GM21526 (cell line): ENCODE measurements around the gene RTN4RL1.

Source experiments
- ATAC-seq: cut with Tn5 transposase; IDR thresholded peaks from one replicate; pipeline ENCODE4 v1.9.1; 2021; ENCODE audit warnings: moderate library complexity; ENCODE audit not compliant: unreplicated experiment, low FRiP score

The RTN4RL1 gene

GRCh38 chr17:2059547-2060384, 34.6 kb upstream of the RTN4RL1 start:
- ATAC-seq: no peak

GRCh38 chr17:2058586-2059546, 33.7 kb upstream of the RTN4RL1 start:
- no peak for ATAC-seq

DNA sequence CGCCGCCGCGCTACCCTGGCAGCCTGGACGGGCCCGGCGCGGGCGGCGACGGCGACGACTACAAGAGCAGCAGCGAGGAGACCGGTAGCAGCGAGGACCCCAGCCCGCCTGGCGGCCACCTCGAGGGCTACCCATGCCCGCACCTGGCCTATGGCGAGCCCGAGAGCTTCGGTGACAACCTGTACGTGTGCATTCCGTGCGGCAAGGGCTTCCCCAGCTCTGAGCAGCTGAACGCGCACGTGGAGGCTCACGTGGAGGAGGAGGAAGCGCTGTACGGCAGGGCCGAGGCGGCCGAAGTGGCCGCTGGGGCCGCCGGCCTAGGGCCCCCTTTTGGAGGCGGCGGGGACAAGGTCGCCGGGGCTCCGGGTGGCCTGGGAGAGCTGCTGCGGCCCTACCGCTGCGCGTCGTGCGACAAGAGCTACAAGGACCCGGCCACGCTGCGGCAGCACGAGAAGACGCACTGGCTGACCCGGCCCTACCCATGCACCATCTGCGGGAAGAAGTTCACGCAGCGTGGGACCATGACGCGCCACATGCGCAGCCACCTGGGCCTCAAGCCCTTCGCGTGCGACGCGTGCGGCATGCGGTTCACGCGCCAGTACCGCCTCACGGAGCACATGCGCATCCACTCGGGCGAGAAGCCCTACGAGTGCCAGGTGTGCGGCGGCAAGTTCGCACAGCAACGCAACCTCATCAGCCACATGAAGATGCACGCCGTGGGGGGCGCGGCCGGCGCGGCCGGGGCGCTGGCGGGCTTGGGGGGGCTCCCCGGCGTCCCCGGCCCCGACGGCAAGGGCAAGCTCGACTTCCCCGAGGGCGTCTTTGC, 32.8 kb upstream of the RTN4RL1 start:
- no peak for ATAC-seq

- ATAC-seq: no peak
Observed at GRCh38 chr17:2057175-2057759, 32.1 kb upstream of the RTN4RL1 start.

DNA sequence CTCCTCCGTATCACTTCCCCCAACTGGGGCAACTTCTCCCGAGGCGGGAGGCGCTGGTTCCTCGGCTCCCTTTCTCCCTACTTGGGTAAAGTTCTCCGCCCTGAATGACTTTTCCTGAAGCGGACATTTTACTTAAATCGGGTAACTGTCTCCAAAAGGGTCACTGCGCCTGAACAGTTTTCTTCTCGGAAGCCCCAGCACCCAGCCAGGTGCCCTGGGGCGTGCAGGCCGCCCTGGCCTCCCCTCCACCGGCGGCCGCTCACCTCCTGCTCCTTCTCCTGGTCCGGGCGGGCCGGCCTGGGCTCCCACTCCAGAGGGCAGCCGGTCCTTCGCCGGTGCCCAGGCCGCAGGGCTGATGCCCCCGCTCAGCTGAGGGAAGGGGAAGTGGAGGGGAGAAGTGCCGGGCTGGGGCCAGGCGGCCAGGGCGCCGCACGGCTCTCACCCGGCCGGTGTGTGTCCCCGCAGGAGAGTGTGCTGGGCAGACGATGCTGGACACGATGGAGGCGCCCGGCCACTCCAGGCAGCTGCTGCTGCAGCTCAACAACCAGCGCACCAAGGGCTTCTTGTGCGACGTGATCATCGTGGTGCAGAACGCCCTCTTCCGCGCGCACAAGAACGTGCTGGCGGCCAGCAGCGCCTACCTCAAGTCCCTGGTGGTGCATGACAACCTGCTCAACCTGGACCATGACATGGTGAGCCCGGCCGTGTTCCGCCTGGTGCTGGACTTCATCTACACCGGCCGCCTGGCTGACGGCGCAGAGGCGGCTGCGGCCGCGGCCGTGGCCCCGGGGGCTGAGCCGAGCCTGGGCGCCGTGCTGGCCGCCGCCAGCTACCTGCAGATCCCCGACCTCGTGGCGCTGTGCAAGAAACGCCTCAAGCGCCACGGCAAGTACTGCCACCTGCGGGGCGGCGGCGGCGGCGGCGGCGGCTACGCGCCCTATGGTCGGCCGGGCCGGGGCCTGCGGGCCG, 31.4 kb upstream of the RTN4RL1 start:
- no peak for ATAC-seq

GRCh38 chr17:2055292-2056205, 30.4 kb upstream of the RTN4RL1 start:
- no peak for ATAC-seq

DNA sequence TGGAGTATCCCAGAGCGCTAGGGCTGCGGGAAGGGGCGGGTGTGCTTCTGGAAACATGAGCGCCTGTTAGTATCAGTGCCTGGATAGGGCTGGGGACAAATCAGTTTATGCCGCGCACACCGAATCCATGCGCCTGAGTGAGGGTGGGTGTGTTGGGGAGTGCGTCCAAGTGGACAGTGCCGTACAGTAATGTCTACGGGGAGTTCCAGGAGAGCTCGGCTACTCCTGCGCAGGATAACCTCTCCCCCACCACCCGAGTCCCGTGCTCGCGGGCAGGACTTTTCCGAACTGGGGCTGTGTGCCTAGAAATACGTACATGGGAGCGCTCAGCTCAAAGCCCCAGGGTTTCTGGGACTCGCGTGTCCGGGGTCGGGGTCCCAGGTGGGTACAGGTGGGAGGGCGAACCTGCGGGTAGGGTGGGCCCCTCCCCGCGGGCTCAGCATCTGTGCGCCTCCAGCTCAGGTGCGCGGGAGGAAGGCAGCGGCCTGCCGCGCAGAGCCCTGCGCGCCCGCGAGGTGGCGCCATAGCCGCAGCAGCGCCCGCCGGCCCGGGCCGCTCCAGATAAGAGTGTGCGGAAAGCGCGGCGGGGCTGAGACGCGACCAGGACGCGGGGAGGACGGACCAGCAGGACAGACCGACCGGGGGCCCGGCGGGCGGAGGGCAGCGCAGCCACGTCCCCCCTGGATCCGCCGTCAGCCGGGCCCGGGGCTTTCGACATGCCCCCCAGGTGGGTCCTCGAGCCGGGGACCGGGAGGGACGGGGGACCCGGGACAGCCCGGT, 29.6 kb upstream of the RTN4RL1 start, which contains the start of gene HIC1:
HIC1 (plus strand) TSS at position 592 of the 780 bp plus-strand sequence. CDS start 1,588 bp downstream, outside the sequence.
- ATAC-seq: no peak

DNA sequence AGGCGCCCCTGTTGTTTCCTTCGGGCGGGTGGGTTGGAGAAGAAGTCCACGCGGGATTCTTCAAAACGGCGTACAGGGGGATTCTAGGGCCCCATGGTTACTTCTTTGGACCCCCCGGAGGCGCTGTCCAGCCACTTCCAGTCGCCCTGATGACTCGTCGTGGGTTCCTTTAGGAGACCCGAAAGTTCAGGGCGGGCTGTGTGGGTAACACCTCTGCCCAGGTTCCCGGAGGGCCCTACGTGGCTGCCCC, 29.1 kb upstream of the RTN4RL1 start:
- no peak for ATAC-seq

DNA sequence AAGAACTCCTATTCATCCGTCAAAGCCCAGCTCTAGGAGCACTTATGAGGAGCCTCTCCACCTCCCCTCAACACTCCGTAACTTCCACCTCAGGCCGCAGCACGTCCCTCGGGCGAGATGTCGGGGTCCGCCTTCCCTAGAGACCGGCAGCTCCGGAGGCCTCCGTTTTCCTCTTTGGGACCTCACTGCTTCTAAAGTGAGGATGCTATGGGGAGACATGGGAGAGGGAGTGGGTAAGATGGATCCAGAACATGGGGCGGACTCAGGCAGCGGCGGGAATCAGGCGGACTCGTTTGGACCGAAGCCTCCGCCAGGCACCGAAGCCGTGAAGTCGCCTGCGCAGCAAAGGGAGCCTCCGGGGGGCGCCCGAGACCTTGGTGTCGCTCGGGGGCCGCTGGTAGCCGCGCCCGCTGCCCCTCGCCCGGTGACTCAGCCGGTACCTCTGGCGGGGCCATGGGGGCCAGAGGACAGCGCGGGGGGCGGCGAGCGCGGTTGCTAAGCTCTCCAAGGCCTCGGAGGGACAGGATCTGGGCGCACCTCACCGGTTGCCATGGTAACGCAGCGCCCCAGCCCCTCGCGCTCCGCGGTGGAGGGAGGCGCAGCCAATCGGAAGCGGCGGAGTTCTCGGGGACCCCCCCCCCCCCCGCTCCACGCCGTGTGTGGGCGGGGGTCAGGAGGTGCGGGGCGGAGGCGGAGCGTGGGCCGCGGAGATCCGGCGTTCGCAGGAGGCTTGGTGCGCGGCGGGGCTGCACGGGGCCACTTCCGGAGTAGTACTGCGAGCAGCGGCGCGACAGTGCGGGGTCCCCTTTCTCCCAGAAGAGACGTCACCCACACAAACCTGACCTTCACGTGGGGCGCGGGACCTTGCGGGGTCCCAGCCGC, 28.5 kb upstream of the RTN4RL1 start:
- ATAC-seq: no peak

DNA sequence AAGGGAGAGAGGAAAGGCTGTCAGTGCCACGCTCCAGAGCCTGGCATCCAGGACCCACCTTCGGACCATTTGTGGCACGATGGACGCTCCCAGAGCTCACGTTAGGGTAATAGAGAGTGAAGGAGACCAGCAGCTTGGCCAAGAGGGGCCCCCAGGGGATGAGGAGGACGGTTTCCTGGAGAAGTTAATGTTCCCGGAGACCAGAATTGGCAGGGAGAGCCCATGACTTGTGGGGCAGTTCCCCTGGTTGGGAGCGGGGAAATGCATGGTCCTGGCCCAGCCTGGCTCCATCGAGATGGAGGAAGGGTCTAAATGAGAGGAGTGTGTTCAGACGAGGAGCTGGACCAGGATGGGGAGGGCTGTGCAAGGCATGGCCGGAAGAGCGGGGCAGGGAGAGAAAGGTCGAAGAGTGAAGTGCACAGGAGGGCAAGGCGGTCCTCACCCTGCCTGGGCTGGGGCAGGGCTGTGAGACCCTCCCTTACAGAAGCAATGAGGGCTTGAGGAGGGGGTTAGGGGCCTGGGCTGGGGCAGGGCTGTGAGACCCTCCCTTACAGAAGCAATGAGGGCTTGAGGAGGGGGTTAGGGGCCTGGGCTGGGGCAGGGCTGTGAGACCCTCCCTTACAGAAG, 26.9 kb upstream of the RTN4RL1 start:
- no peak for ATAC-seq

- ATAC-seq: no peak
Observed at GRCh38 chr17:2051061-2051932, 26.2 kb upstream of the RTN4RL1 start.

DNA sequence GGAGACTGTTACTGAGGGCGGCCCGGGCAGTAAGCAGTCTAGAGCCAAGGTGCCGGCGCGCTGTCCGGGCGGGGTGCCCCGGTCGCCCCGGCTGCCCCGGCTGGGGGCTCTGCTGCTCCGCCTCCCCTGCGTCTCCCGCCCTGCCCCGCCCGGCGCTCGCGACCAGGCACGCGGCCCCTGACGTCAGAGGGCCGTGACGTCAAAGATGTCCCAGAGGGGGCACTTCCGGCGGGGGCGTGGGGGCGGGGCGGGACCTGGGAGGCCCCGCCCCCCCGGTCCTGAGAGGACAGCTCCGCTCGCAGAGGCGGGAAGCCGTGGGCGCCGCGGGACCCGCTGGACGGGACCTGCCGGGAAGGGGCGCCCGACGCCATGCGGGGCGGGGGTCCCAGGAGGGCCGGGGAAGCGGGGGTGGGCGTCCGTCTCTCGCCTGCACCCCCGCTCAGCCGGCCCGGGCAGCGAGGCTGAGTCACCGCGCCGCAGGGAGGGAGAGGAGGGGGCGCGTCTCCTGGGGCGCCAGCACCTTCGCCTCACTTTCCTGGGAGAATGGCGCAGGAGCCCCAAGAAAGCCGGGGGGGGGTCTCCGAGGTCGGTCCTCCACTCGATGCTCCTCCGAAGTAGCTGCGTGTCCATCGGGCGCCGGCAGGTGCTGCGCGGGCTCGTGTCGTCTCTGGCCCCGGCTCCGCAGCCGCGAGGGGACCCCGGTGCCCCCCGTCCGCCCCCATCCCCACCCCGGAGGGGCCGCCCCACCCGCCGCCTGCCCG, 25.3 kb upstream of the RTN4RL1 start:
- peak; percentile 11 for ATAC-seq

- ATAC-seq: peak; percentile 30
Observed at GRCh38 chr17:2049333-2050299, 24.5 kb upstream of the RTN4RL1 start.
